ENCODE results near the gene ZBTB1. TPM values are rescaled to one million over a fixed set of nuclear protein-coding genes. Genes with fewer than 3 reads are reported as not detected.
A peak's percentile ranks its signal among the peaks of the same experiment; 100 is the strongest.
"Not testable (repeated sequence)": the region's sequence is repeated elsewhere in the genome, so short reads cannot be mapped to it uniquely, and the experiment has no call there.

Gene ZBTB1
- total RNA-seq, 2 experiments from 2014 or later = 43.3 to 43.9 TPM

- peaks cover 4% of the 10 kb centered on the region for H3K27me3 Mint-ChIP-seq
- peak; percentile 23 for DNase-seq
- peak overlapping the region; percentile 100 for H3K27ac Mint-ChIP-seq
- H3K36me3 Mint-ChIP-seq = peaks cover 42% of the 10 kb centered on the region
- peaks cover 62% of the 10 kb centered on the region for H3K4me1 Mint-ChIP-seq
- peak overlapping the region; percentile 84 for H3K4me3 Mint-ChIP-seq
- no peaks in the 10 kb centered on the region for H3K9me3 Mint-ChIP-seq
These were observed 3.0 kb downstream of the ZBTB1 start for GRCh38 chr14:64507376-64508156.

- DNase-seq = no peak
- H3K27me3 Mint-ChIP-seq = peaks cover 4% of the 10 kb centered on the region
- H3K9me3 Mint-ChIP-seq = no peaks in the 10 kb centered on the region
- peak overlapping the region; percentile 65 for H3K4me3 Mint-ChIP-seq
- peaks cover 63% of the 10 kb centered on the region for H3K4me1 Mint-ChIP-seq
- H3K36me3 Mint-ChIP-seq = peaks cover 38% of the 10 kb centered on the region
- peak overlapping the region; percentile 100 for H3K27ac Mint-ChIP-seq
These were observed 3.7 kb downstream of the ZBTB1 start for GRCh38 chr14:64508215-64508776.

- Mint-ChIP-seq H3K4me1 (peaks cover 65% of the 10 kb centered on the region), H3K27ac (peak overlapping the region; percentile 77), H3K27me3 (peaks cover under 1% of the 10 kb centered on the region), H3K4me3 (peak overlapping the region; percentile 45), H3K9me3 (no peaks in the 10 kb centered on the region), H3K36me3 (peaks cover 42% of the 10 kb centered on the region)
- no peak for DNase-seq
These were observed 4.5 kb downstream of the ZBTB1 start for GRCh38 chr14:64509036-64509435.

- H3K27ac Mint-ChIP-seq = peak overlapping the region; percentile 77
- no peaks in the 10 kb centered on the region for H3K27me3 Mint-ChIP-seq
- DNase-seq = peak; percentile 49
- peaks cover 33% of the 10 kb centered on the region for H3K36me3 Mint-ChIP-seq
- no peaks in the 10 kb centered on the region for H3K9me3 Mint-ChIP-seq
- H3K4me3 Mint-ChIP-seq = peak overlapping the region; percentile 44
- peaks cover 71% of the 10 kb centered on the region for H3K4me1 Mint-ChIP-seq
These were observed 6.5 kb downstream of the ZBTB1 start for GRCh38 chr14:64510825-64511671.

- no peak overlapping the region for H3K4me3 Mint-ChIP-seq
These were observed 8.7 kb downstream of the ZBTB1 start for GRCh38 chr14:64513271-64513670.

GRCh38 chr14:64515053-64515452, 10.5 kb downstream of the ZBTB1 start:
- Mint-ChIP-seq H3K4me1 (peaks cover 50% of the 10 kb centered on the region), H3K9me3 (no peaks in the 10 kb centered on the region), H3K27ac (no peak overlapping the region)

More at GRCh38 chr14:64513271-64513670, 8.7 kb downstream of the ZBTB1 start:
- Mint-ChIP-seq H3K9me3 (no peaks in the 10 kb centered on the region), H3K27me3 (no peaks in the 10 kb centered on the region), H3K27ac (no peak overlapping the region), H3K4me1 (peaks cover 65% of the 10 kb centered on the region), H3K36me3 (peaks cover 18% of the 10 kb centered on the region)
- DNase-seq = no peak

GRCh38 chr14:64516969-64517368, 12.4 kb downstream of the ZBTB1 start:
- H3K36me3 Mint-ChIP-seq = peaks cover 14% of the 10 kb centered on the region
- H3K9me3 Mint-ChIP-seq = no peaks in the 10 kb centered on the region
- no peak for DNase-seq
- no peaks in the 10 kb centered on the region for H3K27me3 Mint-ChIP-seq
- H3K27ac Mint-ChIP-seq = no peak overlapping the region
- peaks cover 39% of the 10 kb centered on the region for H3K4me1 Mint-ChIP-seq
- H3K4me3 Mint-ChIP-seq = no peak overlapping the region

More at GRCh38 chr14:64515053-64515452, 10.5 kb downstream of the ZBTB1 start:
- Mint-ChIP-seq H3K27me3 (no peaks in the 10 kb centered on the region), H3K36me3 (peaks cover 9% of the 10 kb centered on the region), H3K4me3 (no peak overlapping the region)
- DNase-seq = no peak

- not testable (repeated sequence) for DNase-seq, H3K4me3 Mint-ChIP-seq, H3K27me3 Mint-ChIP-seq, H3K9me3 Mint-ChIP-seq, H3K27ac Mint-ChIP-seq
- peaks cover 34% of the 10 kb centered on the region for H3K4me1 Mint-ChIP-seq
- H3K36me3 Mint-ChIP-seq = peaks cover 14% of the 10 kb centered on the region
These were observed 13.1 kb downstream of the ZBTB1 start for GRCh38 chr14:64517667-64518066.

GRCh38 chr14:64518229-64518628, 13.7 kb downstream of the ZBTB1 start:
- H3K4me1 Mint-ChIP-seq = peaks cover 33% of the 10 kb centered on the region
- H3K27ac Mint-ChIP-seq = no peak overlapping the region
- no peak for DNase-seq
- no peaks in the 10 kb centered on the region for H3K27me3 Mint-ChIP-seq
- H3K36me3 Mint-ChIP-seq = peaks cover 14% of the 10 kb centered on the region
- H3K4me3 Mint-ChIP-seq = no peak overlapping the region
- no peaks in the 10 kb centered on the region for H3K9me3 Mint-ChIP-seq

- Mint-ChIP-seq H3K4me3 (no peak overlapping the region), H3K27me3 (no peaks in the 10 kb centered on the region), H3K4me1 (peaks cover 20% of the 10 kb centered on the region), H3K9me3 (no peaks in the 10 kb centered on the region), H3K36me3 (peaks cover 12% of the 10 kb centered on the region), H3K27ac (no peak overlapping the region)
- DNase-seq = no peak
These were observed 16.1 kb downstream of the ZBTB1 start for GRCh38 chr14:64520699-64521098.

- no peak for DNase-seq
- Mint-ChIP-seq H3K9me3 (no peaks in the 10 kb centered on the region), H3K27ac (no peak overlapping the region), H3K4me1 (peaks cover 16% of the 10 kb centered on the region), H3K27me3 (no peaks in the 10 kb centered on the region), H3K36me3 (peaks cover 22% of the 10 kb centered on the region), H3K4me3 (no peak overlapping the region)
These were observed 18.2 kb downstream of the ZBTB1 start for GRCh38 chr14:64522591-64523355.

- DNase-seq = no peak
- no peak overlapping the region for H3K27ac Mint-ChIP-seq
- peaks cover 16% of the 10 kb centered on the region for H3K4me1 Mint-ChIP-seq
- no peaks in the 10 kb centered on the region for H3K9me3 Mint-ChIP-seq
- no peak overlapping the region for H3K4me3 Mint-ChIP-seq
- H3K36me3 Mint-ChIP-seq = peaks cover 24% of the 10 kb centered on the region
- no peaks in the 10 kb centered on the region for H3K27me3 Mint-ChIP-seq
These were observed 20.8 kb downstream of the ZBTB1 start for GRCh38 chr14:64525354-64525753.

GRCh38 chr14:64531567-64531966, 27.0 kb downstream of the ZBTB1 start:
- DNase-seq = no peak
- Mint-ChIP-seq H3K4me1 (peaks cover 11% of the 10 kb centered on the region), H3K4me3 (no peak overlapping the region), H3K27ac (no peak overlapping the region), H3K36me3 (peaks cover 9% of the 10 kb centered on the region), H3K27me3 (no peaks in the 10 kb centered on the region), H3K9me3 (peaks cover 2% of the 10 kb centered on the region)

- peaks cover 19% of the 10 kb centered on the region for H3K4me1 Mint-ChIP-seq
- peaks cover 21% of the 10 kb centered on the region for H3K27me3 Mint-ChIP-seq
- DNase-seq = no peak
- H3K4me3 Mint-ChIP-seq = no peak overlapping the region
- H3K36me3 Mint-ChIP-seq = peaks cover 9% of the 10 kb centered on the region
- H3K9me3 Mint-ChIP-seq = peaks cover 9% of the 10 kb centered on the region
- no peak overlapping the region for H3K27ac Mint-ChIP-seq
These were observed 32.1 kb downstream of the ZBTB1 start for GRCh38 chr14:64536488-64537245.

Measured in activated naive CD8-positive, alpha-beta T cell treated with anti-CD3 and anti-CD28 coated beads for 36 hours (primary cell).